Thyroid gland (tissue), 4 donors: ENCODE results near the gene FREY1.

Experiments used
- CTCF ChIP-seq, 6 experiments: fragments of 200-600 bp in 3 of 6; fragments of 450-650 bp in 3 of 6; sonication (generic) in 3 of 6; IDR thresholded peaks; one replicate each; pipeline ENCODE4 v1.5.1; 2016 to 2019; ENCODE audit warnings: antibody characterized with exemption in 6 of 6, mild to moderate bottlenecking in 2 of 6, inconsistent platforms in 1 of 6, moderate library complexity in 1 of 6
- POLR2A ChIP-seq, 2 donors: fragments of 450-650 bp; IDR thresholded peaks; one replicate each; pipeline ENCODE4 v1.6.1; 2017; ENCODE audit warnings: antibody characterized with exemption in 2 of 2, mild to moderate bottlenecking in 2 of 2, moderate library complexity in 1 of 2

- TF ChIP-seq CTCF (IDR thresholded peaks at IDR 0.05) (no peak), POLR2A (IDR thresholded peaks at IDR 0.05) (no peak)
These were observed 11.4 kb downstream of the FREY1 start for GRCh38 chr11:45895553-45896259.
